Bronchus fibroblast of lung (primary cell): ENCODE data around the gene SCN7A. TPM values are rescaled to one million over a fixed set of nuclear protein-coding genes. Genes with fewer than 3 reads are reported as not detected.

Experiments used
- total RNA-seq: library from RNA; depleted of rRNA; stranded (reverse); fragments of >200 nt; gene quantifications from 2 replicates; pipeline ENCODE4 v1.2.3, GENCODE V29; 2015

The SCN7A gene
- 0.74 and 0.84 TPM in 2 replicates for total RNA-seq

DNA sequence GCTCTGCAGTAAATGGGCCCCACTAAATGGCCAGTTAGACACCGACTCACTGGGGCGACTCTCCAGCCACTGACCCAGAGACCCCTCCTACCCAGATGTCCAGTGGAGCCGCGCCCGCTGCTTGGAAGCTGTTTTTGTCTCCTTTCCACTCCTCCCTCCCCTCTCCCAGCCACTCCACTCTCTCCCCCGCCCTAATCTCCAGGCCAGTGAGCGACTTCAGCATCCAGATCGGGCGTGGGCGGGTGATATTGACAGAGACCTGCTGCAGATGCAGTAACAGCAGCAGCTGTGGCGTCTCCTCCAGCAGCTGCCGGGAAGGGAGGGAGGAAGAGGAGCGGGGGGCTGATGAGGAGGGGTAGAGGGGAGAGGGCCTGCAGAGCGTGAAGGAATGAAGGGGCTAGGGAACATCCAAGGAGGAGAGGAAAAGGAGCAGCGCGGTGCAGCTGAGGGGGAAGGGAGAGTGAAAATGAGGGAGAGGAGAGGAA is at the start of gene SCN7A:
Gene SCN7A (minus strand): TSS at position 110 of the 485 bp plus-strand sequence. CDS start 16,553 bp downstream, outside the sequence.

DNA sequence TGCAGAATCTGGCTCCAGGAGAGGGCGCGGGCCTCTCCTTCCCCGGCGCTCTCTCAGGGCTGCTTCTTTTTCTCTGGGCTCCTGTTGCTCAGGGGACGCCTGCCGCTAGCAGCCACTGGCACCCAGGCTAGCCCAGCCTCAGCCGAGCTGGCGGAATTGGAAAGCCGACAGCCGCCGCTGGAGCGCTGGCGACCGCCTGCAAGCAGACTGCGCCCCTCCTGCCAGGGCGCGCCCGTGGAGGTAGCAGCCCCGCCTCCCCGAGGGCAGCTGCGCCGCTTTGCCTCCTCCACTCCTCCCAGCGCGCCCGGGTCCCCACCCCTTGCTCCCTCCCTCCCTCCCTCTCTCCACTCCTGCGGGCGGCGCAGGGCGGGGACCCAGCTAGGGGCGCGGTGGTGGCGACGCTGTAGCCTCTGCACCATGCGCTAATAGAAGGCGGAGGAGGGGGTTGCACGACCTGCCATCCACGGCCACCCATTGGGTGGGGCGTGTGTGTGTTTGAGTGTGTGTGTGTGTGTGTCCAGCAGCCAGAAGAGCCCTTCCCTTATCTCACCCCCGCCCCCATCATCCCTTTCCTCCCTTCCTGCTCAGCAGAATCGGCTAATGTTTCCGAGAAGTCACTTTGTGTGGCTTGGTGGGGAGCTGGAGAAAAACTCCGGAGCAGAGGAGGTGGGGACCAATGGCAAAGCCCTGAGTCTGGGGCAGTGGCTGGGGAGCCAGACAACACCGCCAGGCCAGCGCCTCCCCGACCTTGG is 118.1 kb downstream of the SCN7A start, which contains the start of gene SCN9A:
Gene SCN9A (minus strand): TSS at position 209 of the 752 bp plus-strand sequence. CDS start 64,188 bp downstream, outside the sequence.

Other genes starting within 250 kb of the SCN7A start
- 12.3 and 13.6 TPM in 2 replicates for gene SCN9A, start 118.3 kb downstream of the SCN7A start, total RNA-seq